Glutamatergic neuron (in vitro differentiated cells): ENCODE data around the gene CITED2. TPM values are rescaled to one million over a fixed set of nuclear protein-coding genes. Genes with fewer than 3 reads are reported as not detected.
A peak's percentile ranks its signal among the peaks of the same experiment; 100 is the strongest.

Experiments used
- DNase-seq: peaks from one replicate; pipeline ENCODE4 v3.0.0; 2022
- H3K27ac Mint-ChIP-seq: one replicate; pipeline ENCODE4 v1.8.0; 2020; ENCODE audit warnings: mild to moderate bottlenecking, mixed read lengths, inconsistent platforms; ENCODE audit not compliant: unreplicated experiment
- H3K27me3 Mint-ChIP-seq: one replicate; pipeline ENCODE4 v1.8.0; 2020; ENCODE audit warnings: mild to moderate bottlenecking, moderate library complexity, mixed read lengths, inconsistent platforms; ENCODE audit not compliant: unreplicated experiment
- H3K36me3 Mint-ChIP-seq: one replicate; pipeline ENCODE4 v1.8.0; 2020; ENCODE audit warnings: mild to moderate bottlenecking, mixed read lengths, inconsistent platforms; ENCODE audit not compliant: unreplicated experiment
- H3K4me1 Mint-ChIP-seq: one replicate; pipeline ENCODE4 v1.8.0; 2020; ENCODE audit warnings: mild to moderate bottlenecking, low read depth, mixed read lengths, inconsistent platforms; ENCODE audit not compliant: unreplicated experiment
- H3K4me3 Mint-ChIP-seq: one replicate; pipeline ENCODE4 v1.8.0; 2020; ENCODE audit warnings: mild to moderate bottlenecking, mixed read lengths, inconsistent platforms; ENCODE audit not compliant: unreplicated experiment
- H3K9me3 Mint-ChIP-seq: one replicate; pipeline ENCODE4 v1.8.0; 2020; ENCODE audit warnings: mild to moderate bottlenecking, moderate library complexity, mixed read lengths, inconsistent platforms; ENCODE audit not compliant: unreplicated experiment
- CTCF ChIP-seq: fragments of 200-600 bp; sonication (generic); IDR thresholded peaks from one replicate; pipeline ENCODE4 v1.5.0; 2021; ENCODE audit not compliant: partially characterized antibody, unreplicated experiment
- total RNA-seq: library from RNA; stranded (reverse); fragmentation: NEBNext Ultra II Directional; extraction: Animal tissue kit (Norgen Biotek cat#: 25700); gene quantifications from one replicate; pipeline ENCODE4 v1.2.1, GENCODE V29; 2021; ENCODE audit not compliant: unreplicated experiment

Gene CITED2
- total RNA-seq, 1 donor from 2014 or later: 66.5 TPM

GRCh38 chr6:139370283-139370998, 4.0 kb downstream of the CITED2 start:
- H3K27me3 Mint-ChIP-seq: peaks cover 14% of the 10 kb centered on the region
- no peak for DNase-seq
- peaks cover 32% of the 10 kb centered on the region for H3K4me1 Mint-ChIP-seq
- TF ChIP-seq CTCF: no peak
- peak overlapping the region; percentile 89 for H3K27ac Mint-ChIP-seq
- peak overlapping the region; percentile 100 for H3K4me3 Mint-ChIP-seq
- H3K9me3 Mint-ChIP-seq: peaks cover 19% of the 10 kb centered on the region
- H3K36me3 Mint-ChIP-seq: peaks cover 4% of the 10 kb centered on the region

GRCh38 chr6:139369568-139370282, 4.7 kb downstream of the CITED2 start:
- Mint-ChIP-seq H3K9me3 (peaks cover 15% of the 10 kb centered on the region), H3K27me3 (peaks cover 9% of the 10 kb centered on the region), H3K4me1 (peaks cover 32% of the 10 kb centered on the region), H3K27ac (peak overlapping the region; percentile 89), H3K36me3 (peaks cover 4% of the 10 kb centered on the region), H3K4me3 (peak overlapping the region; percentile 100)
- TF ChIP-seq CTCF: peak; percentile 89
- no peak for DNase-seq

DNA sequence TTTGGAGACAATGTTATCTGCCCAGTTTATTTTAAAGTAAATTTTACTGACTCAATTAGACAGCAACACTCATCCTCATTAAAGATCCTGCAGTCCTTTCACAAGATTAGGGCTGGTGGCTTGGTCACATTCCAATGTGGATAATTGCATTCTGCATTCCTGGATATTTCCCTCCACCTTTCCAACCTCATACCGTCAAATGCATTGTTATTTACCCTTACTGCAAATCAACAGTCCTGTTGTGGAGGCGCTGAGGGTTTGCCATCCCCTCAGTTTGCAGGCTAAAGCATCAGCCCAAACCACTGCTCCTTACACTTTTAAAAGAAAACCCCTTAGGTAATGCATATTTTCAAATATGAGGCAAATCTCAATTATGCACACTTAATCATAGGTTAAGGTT, 5.4 kb downstream of the CITED2 start:
- Mint-ChIP-seq H3K4me3 (no peak overlapping the region), H3K9me3 (peaks cover 10% of the 10 kb centered on the region), H3K27ac (no peak overlapping the region), H3K27me3 (peaks cover 5% of the 10 kb centered on the region), H3K4me1 (peaks cover 32% of the 10 kb centered on the region), H3K36me3 (peaks cover under 1% of the 10 kb centered on the region)
- DNase-seq: no peak
- no peak for TF ChIP-seq CTCF

- no peak overlapping the region for H3K27ac Mint-ChIP-seq
- TF ChIP-seq CTCF: no peak
- H3K36me3 Mint-ChIP-seq: no peaks in the 10 kb centered on the region
- DNase-seq: no peak
- H3K9me3 Mint-ChIP-seq: peaks cover 8% of the 10 kb centered on the region
- peaks cover 5% of the 10 kb centered on the region for H3K27me3 Mint-ChIP-seq
- H3K4me3 Mint-ChIP-seq: no peak overlapping the region
- H3K4me1 Mint-ChIP-seq: peaks cover 32% of the 10 kb centered on the region
These were observed 5.8 kb downstream of the CITED2 start for GRCh38 chr6:139368661-139369060.

DNA sequence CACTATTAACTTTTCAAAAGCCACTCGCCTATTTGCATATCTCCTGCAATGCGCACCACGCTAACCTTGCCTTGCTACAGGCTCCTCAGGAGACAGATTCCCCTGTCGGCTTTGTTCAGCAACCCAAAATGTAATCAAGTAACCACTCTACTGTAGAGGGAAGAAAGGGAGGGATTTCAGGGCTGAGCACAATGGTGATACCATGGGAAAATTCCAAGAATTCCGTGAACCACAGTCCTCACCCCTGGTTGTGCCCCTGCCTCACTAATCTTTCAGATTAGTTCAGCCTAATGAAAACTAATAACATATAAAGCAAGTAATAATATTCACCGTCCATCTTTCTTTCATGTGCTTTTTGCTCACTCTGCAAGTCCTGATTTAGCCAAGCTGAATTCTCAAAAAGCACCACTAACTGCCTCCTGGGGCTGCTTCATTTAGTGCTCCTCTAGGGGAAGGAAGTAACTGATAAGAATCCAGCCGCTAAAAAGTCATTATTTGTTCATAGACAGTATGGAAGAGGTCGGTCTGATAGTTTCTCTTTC, 6.6 kb downstream of the CITED2 start:
- Mint-ChIP-seq H3K36me3 (no peaks in the 10 kb centered on the region), H3K4me3 (peak overlapping the region; percentile 21), H3K9me3 (peaks cover 7% of the 10 kb centered on the region), H3K27ac (peak overlapping the region; percentile 18), H3K4me1 (peaks cover 32% of the 10 kb centered on the region), H3K27me3 (peaks cover 4% of the 10 kb centered on the region)
- no peak for TF ChIP-seq CTCF
- DNase-seq: no peak
